CD8-positive, alpha-beta memory T cell (primary cell): ENCODE measurements around the gene SASH1. TPM values are rescaled to one million over a fixed set of nuclear protein-coding genes. Genes with fewer than 3 reads are reported as not detected.

Source experiments
- CTCF ChIA-PET: fragments of 350-600 bp; sonication (Branson Sonifier 250); formaldehyde crosslinking; loops from one replicate; lab custom pipeline; 2021; ENCODE audit warnings: antibody characterized with exemption; lab: Charles Lee
- POLR2A ChIA-PET: fragments of 350-600 bp; sonication (Branson Sonifier 250); formaldehyde crosslinking; loops from one replicate; lab custom pipeline; 2021; ENCODE audit warnings: antibody characterized with exemption; lab: Charles Lee
- DNase-seq, 5 donors: peaks; one replicate each; pipeline versions ENCODE4 v3.0.0 to v3.0.0-alpha.2; 2020 to 2022; ENCODE audit warnings: mixed read lengths in 1 of 5
- H3K27ac ChIP-seq: one replicate; pipeline ENCODE4 v1.7.0; 2013; ENCODE audit warnings: low read depth, mild to moderate bottlenecking, low read length, moderate library complexity
- H3K27me3 ChIP-seq: 2 replicates; pipeline ENCODE4 v1.7.0; 2013; ENCODE audit warnings: low read length, mild to moderate bottlenecking; ENCODE audit not compliant: insufficient read depth, poor library complexity, severe bottlenecking
- H3K36me3 ChIP-seq: 2 replicates; pipeline ENCODE4 v1.7.0; 2013; ENCODE audit warnings: mild to moderate bottlenecking, low read length, moderate library complexity; ENCODE audit not compliant: insufficient read depth
- H3K4me1 ChIP-seq: 2 replicates; pipeline ENCODE4 v1.7.0; 2013; ENCODE audit warnings: mild to moderate bottlenecking, low read length, moderate library complexity; ENCODE audit not compliant: insufficient read depth
- H3K4me3 ChIP-seq: 2 replicates; pipeline ENCODE4 v1.7.0; 2013; ENCODE audit warnings: mild to moderate bottlenecking, low read length
- H3K9me3 ChIP-seq: 2 replicates; pipeline ENCODE4 v1.7.0; 2013; ENCODE audit warnings: mild to moderate bottlenecking, low read length
- H3K27ac Mint-ChIP-seq, 8 donors: one replicate each; pipeline ENCODE4 v1.8.0; 2020 to 2021; ENCODE audit warnings: mixed read lengths in 8 of 8, mild to moderate bottlenecking in 6 of 8, inconsistent platforms in 3 of 8, moderate library complexity in 3 of 8
- H3K27me3 Mint-ChIP-seq, 2 donors: one replicate each; pipeline ENCODE4 v1.8.0; 2020 to 2021; ENCODE audit warnings: mixed read lengths in 2 of 2, mild to moderate bottlenecking in 1 of 2, moderate library complexity in 1 of 2
- H3K36me3 Mint-ChIP-seq, 3 donors: one replicate each; pipeline ENCODE4 v1.8.0; 2020 to 2021; ENCODE audit warnings: mixed read lengths in 3 of 3, inconsistent platforms in 1 of 3, mild to moderate bottlenecking in 1 of 3
- H3K4me1 Mint-ChIP-seq, 3 donors: one replicate each; pipeline ENCODE4 v1.8.0; 2020 to 2021; ENCODE audit warnings: mixed read lengths in 3 of 3, inconsistent platforms in 1 of 3, mild to moderate bottlenecking in 1 of 3
- H3K4me3 Mint-ChIP-seq, 7 donors: one replicate each; pipeline ENCODE4 v1.8.0; 2020 to 2021; ENCODE audit warnings: mixed read lengths in 7 of 7, mild to moderate bottlenecking in 6 of 7, moderate library complexity in 4 of 7, inconsistent platforms in 2 of 7
- H3K9me3 Mint-ChIP-seq, 5 donors: one replicate each; pipeline ENCODE4 v1.8.0; 2020 to 2022; ENCODE audit warnings: mixed read lengths in 5 of 5, mild to moderate bottlenecking in 3 of 5, moderate library complexity in 2 of 5, inconsistent platforms in 1 of 5
- polyA plus RNA-seq: library from polyadenylated mRNA; unstranded; fragments of 300-500 nt; fragmentation: Illumina TruSeq; gene quantifications from one replicate; pipeline ENCODE4 v1.2.3, GENCODE V29; 2021
- total RNA-seq, 2 experiments: library from RNA; stranded (reverse); gene quantifications; one replicate each; pipeline ENCODE4 v1.2.3, GENCODE V29; 2021

SASH1 gene
- total and polyA plus RNA-seq, 3 experiments from 2014 or later, result 0.72 to 0.95 TPM; not detected in 1

GRCh38 chr6:148322704-148323103 lies 19.9 kb upstream of the SASH1 start:
- Mint-ChIP-seq H3K9me3 (no peaks in the 10 kb centered on the region), H3K27ac (no peak overlapping the region), H3K27me3 (peaks cover 1 to 21% of the 10 kb centered on the region in 2 donors), H3K4me3 (no peak overlapping the region), H3K36me3 (no peaks in the 10 kb centered on the region), H3K4me1 (no peaks in the 10 kb centered on the region)
- H3K4me3 ChIP-seq, result no peak overlapping the region
- H3K27me3 ChIP-seq, result no peaks in the 10 kb centered on the region
- no peaks in the 10 kb centered on the region for H3K9me3 ChIP-seq
- H3K4me1 ChIP-seq, result no peaks in the 10 kb centered on the region
- no peak overlapping the region for H3K27ac ChIP-seq
- CTCF ChIA-PET, result no interaction called here
- DNase-seq, result no peak
- POLR2A ChIA-PET, result no interaction called here
- no peaks in the 10 kb centered on the region for H3K36me3 ChIP-seq

- H3K4me3 Mint-ChIP-seq, result no peak overlapping the region
- no peaks in the 10 kb centered on the region for H3K9me3 Mint-ChIP-seq
- Histone ChIP-seq H3K36me3 (no peaks in the 10 kb centered on the region), H3K4me3 (no peak overlapping the region), H3K27me3 (no peaks in the 10 kb centered on the region), H3K4me1 (no peaks in the 10 kb centered on the region), H3K9me3 (no peaks in the 10 kb centered on the region), H3K27ac (no peak overlapping the region)
- no peak overlapping the region for H3K27ac Mint-ChIP-seq
- no peaks in the 10 kb centered on the region for H3K4me1 Mint-ChIP-seq
- DNase-seq, result no peak
- peaks cover 1 to 21% of the 10 kb centered on the region in 2 donors for H3K27me3 Mint-ChIP-seq
- ChIA-PET CTCF (no interaction called here), POLR2A (no interaction called here)
- no peaks in the 10 kb centered on the region for H3K36me3 Mint-ChIP-seq
These were observed 19.3 kb upstream of the SASH1 start for GRCh38 chr6:148323344-148323743.

- H3K9me3 Mint-ChIP-seq, result no peaks in the 10 kb centered on the region
- Histone ChIP-seq H3K9me3 (no peaks in the 10 kb centered on the region), H3K4me1 (no peaks in the 10 kb centered on the region), H3K4me3 (no peak overlapping the region), H3K27ac (no peak overlapping the region), H3K36me3 (no peaks in the 10 kb centered on the region), H3K27me3 (no peaks in the 10 kb centered on the region)
- H3K4me1 Mint-ChIP-seq, result no peaks in the 10 kb centered on the region
- peaks cover 1 to 26% of the 10 kb centered on the region in 2 donors for H3K27me3 Mint-ChIP-seq
- no peak overlapping the region for H3K27ac Mint-ChIP-seq
- no peak for DNase-seq
- H3K36me3 Mint-ChIP-seq, result no peaks in the 10 kb centered on the region
- POLR2A ChIA-PET, result no interaction called here
- no peak overlapping the region for H3K4me3 Mint-ChIP-seq
- CTCF ChIA-PET, result no interaction called here
These were observed 18.2 kb upstream of the SASH1 start for GRCh38 chr6:148324297-148324985.

GRCh38 chr6:148325316-148326068 lies 17.1 kb upstream of the SASH1 start:
- CTCF ChIA-PET, result no interaction called here
- H3K36me3 ChIP-seq, result no peaks in the 10 kb centered on the region
- Mint-ChIP-seq H3K27ac (no peak overlapping the region), H3K27me3 (peaks cover 1 to 30% of the 10 kb centered on the region in 2 donors), H3K9me3 (no peaks in the 10 kb centered on the region), H3K4me3 (no peak overlapping the region), H3K36me3 (no peaks in the 10 kb centered on the region), H3K4me1 (no peaks in the 10 kb centered on the region)
- H3K27ac ChIP-seq, result no peak overlapping the region
- no peaks in the 10 kb centered on the region for H3K9me3 ChIP-seq
- no peaks in the 10 kb centered on the region for H3K4me1 ChIP-seq
- no peaks in the 10 kb centered on the region for H3K27me3 ChIP-seq
- POLR2A ChIA-PET, result no interaction called here
- DNase-seq, result no peak
- no peak overlapping the region for H3K4me3 ChIP-seq

GRCh38 chr6:148328876-148329555 lies 13.6 kb upstream of the SASH1 start:
- POLR2A ChIA-PET, result no interaction called here
- Histone ChIP-seq H3K27ac (no peak overlapping the region), H3K9me3 (no peaks in the 10 kb centered on the region)

GRCh38 chr6:148329596-148330381 lies 12.8 kb upstream of the SASH1 start:
- Mint-ChIP-seq H3K4me3 (no peak overlapping the region), H3K27me3 (peaks cover 13 to 43% of the 10 kb centered on the region in 2 donors), H3K9me3 (no peaks in the 10 kb centered on the region), H3K36me3 (no peaks in the 10 kb centered on the region), H3K4me1 (no peaks in the 10 kb centered on the region), H3K27ac (no peak overlapping the region)
- POLR2A ChIA-PET, result no interaction called here
- Histone ChIP-seq H3K36me3 (no peaks in the 10 kb centered on the region), H3K27ac (no peak overlapping the region), H3K9me3 (no peaks in the 10 kb centered on the region), H3K4me1 (no peaks in the 10 kb centered on the region), H3K27me3 (no peaks in the 10 kb centered on the region), H3K4me3 (no peak overlapping the region)
- CTCF ChIA-PET, result no interaction called here
- no peak for DNase-seq

More at GRCh38 chr6:148328876-148329555, 13.6 kb upstream of the SASH1 start:
- Mint-ChIP-seq H3K36me3 (no peaks in the 10 kb centered on the region), H3K9me3 (no peaks in the 10 kb centered on the region), H3K27me3 (peaks cover 13 to 46% of the 10 kb centered on the region in 2 donors), H3K27ac (no peak overlapping the region), H3K4me1 (no peaks in the 10 kb centered on the region), H3K4me3 (no peak overlapping the region)
- Histone ChIP-seq H3K36me3 (no peaks in the 10 kb centered on the region), H3K27me3 (no peaks in the 10 kb centered on the region), H3K4me3 (no peak overlapping the region), H3K4me1 (no peaks in the 10 kb centered on the region)
- CTCF ChIA-PET, result no interaction called here
- DNase-seq, result no peak

- no peak for DNase-seq
- POLR2A ChIA-PET, result no interaction called here
- no peaks in the 10 kb centered on the region for H3K4me1 ChIP-seq
- no peak overlapping the region for H3K4me3 ChIP-seq
- H3K4me3 Mint-ChIP-seq, result no peak overlapping the region
- no peaks in the 10 kb centered on the region for H3K36me3 ChIP-seq
- no peak overlapping the region for H3K27ac ChIP-seq
- no peaks in the 10 kb centered on the region for H3K9me3 Mint-ChIP-seq
- peaks cover 13 to 34% of the 10 kb centered on the region in 2 donors for H3K27me3 Mint-ChIP-seq
- CTCF ChIA-PET, result no interaction called here
- no peaks in the 10 kb centered on the region for H3K4me1 Mint-ChIP-seq
- H3K36me3 Mint-ChIP-seq, result no peaks in the 10 kb centered on the region
- no peaks in the 10 kb centered on the region for H3K9me3 ChIP-seq
- H3K27ac Mint-ChIP-seq, result no peak overlapping the region
- H3K27me3 ChIP-seq, result no peaks in the 10 kb centered on the region
These were observed 10.6 kb upstream of the SASH1 start for GRCh38 chr6:148332088-148332487.
